ENCODE measurements around the gene SLC38A2.

Gene SLC38A2

GRCh38 chr12:46391630-46392029 is 19.1 kb upstream of the SLC38A2 start:
- peak in 1 of 3 experiments; percentile 59 for DNase-seq

GRCh38 chr12:46390881-46391280 is 18.3 kb upstream of the SLC38A2 start:
- DNase-seq: no peak

GRCh38 chr12:46390304-46390703 is 17.7 kb upstream of the SLC38A2 start:
- no peak for DNase-seq

GRCh38 chr12:46389031-46389616 is 16.6 kb upstream of the SLC38A2 start:
- DNase-seq: no peak

- no peak for DNase-seq
Observed at GRCh38 chr12:46388427-46389021, 16.0 kb upstream of the SLC38A2 start.

GRCh38 chr12:46387670-46388069 is 15.1 kb upstream of the SLC38A2 start:
- DNase-seq: no peak

- no peak for DNase-seq
Observed at GRCh38 chr12:46386877-46387629, 14.5 kb upstream of the SLC38A2 start.

- DNase-seq: no peak
Observed at GRCh38 chr12:46386360-46386867, 13.8 kb upstream of the SLC38A2 start.

GRCh38 chr12:46385438-46385837 is 12.9 kb upstream of the SLC38A2 start:
- no peak for DNase-seq

GRCh38 chr12:46384451-46385309 is 12.1 kb upstream of the SLC38A2 start:
- no peak for DNase-seq

GRCh38 chr12:46383654-46384450 is 11.3 kb upstream of the SLC38A2 start:
- peak; percentile 73 to 89 (median 88) for DNase-seq

- peak; percentile 96 to 98 (median 97) for DNase-seq
Observed at GRCh38 chr12:46382964-46383653, 10.5 kb upstream of the SLC38A2 start.

- no peak for DNase-seq
Observed at GRCh38 chr12:46382408-46382963, 9.9 kb upstream of the SLC38A2 start.

- no peak for DNase-seq
Observed at GRCh38 chr12:46380881-46381280, 8.3 kb upstream of the SLC38A2 start.

GRCh38 chr12:46380022-46380796 is 7.6 kb upstream of the SLC38A2 start:
- no peak for DNase-seq

GRCh38 chr12:46379352-46379751 is 6.8 kb upstream of the SLC38A2 start:
- DNase-seq: no peak

GRCh38 chr12:46378530-46378929 is 6.0 kb upstream of the SLC38A2 start:
- no peak for DNase-seq

GRCh38 chr12:46377678-46378077 is 5.1 kb upstream of the SLC38A2 start:
- DNase-seq: no peak

- no peak for DNase-seq
Observed at GRCh38 chr12:46376579-46376978, 4.0 kb upstream of the SLC38A2 start.

- no peak for DNase-seq
Observed at GRCh38 chr12:46374711-46375110, 2.1 kb upstream of the SLC38A2 start.

Measured in NCI-H1417 (cell line).